ENCODE results near the gene CLMN. TPM values are rescaled to one million over a fixed set of nuclear protein-coding genes. Genes with fewer than 3 reads are reported as not detected.

Gene CLMN
- total and polyA plus RNA-seq, 2 of the 13 experiments (the other 11 are each of a cell fraction or from before 2014, with no cell fraction given), result 15.1 to 16.7 TPM

DNA sequence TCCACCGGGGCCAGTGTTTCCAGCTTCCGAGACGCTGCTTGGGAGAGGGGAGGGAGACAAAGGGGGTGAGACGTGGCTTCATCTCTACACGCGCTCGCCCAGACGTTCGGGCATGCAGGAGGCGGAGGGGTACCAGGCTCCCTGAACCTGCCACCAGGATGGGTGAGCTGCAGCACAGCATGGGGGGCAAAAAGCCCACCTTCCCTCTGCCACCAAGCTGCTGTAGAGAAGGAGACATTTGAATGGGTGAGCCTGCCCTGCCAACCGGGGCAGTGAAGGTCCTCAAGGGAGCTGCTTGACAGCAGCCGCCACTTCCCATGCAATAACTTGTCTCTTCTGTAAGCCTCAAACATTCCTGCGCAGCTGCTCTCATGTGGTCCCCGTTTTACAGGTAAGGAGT, 83.9 kb downstream of the CLMN start:
- no peak overlapping the region for H3K4me2 ChIP-seq (ENCODE audit: low read depth, low read length)
- ChIA-PET POLR2A (no interaction called here), CTCF (ENCODE audit: low intra/inter-chr PET ratio, low total read pairs) (no interaction called here)
- no peaks in the 10 kb centered on the region for H3K79me2 ChIP-seq (ENCODE audit: insufficient read depth, low read length)
- peaks cover 6% of the 10 kb centered on the region; the same call in 1 of the 2 replicates for H4K20me1 ChIP-seq (ENCODE audit: insufficient read depth, low read length)
- no peak overlapping the region for H3K9ac ChIP-seq (ENCODE audit: insufficient read depth, low read depth, low read length)
- intact Hi-C loops (cut with micrococcal nuclease; ENCODE audit: unreplicated experiment), result loop anchor here (5.0 kb wide), 1 partner anchor 102 kb away; no protein-coding TSS in a partner anchor
- H3K27me3 ChIP-seq (ENCODE audit: control insufficient read depth in 1 of 2, insufficient read depth in 2 of 2, low read length in 2 of 2), result no peaks in the 10 kb centered on the region
- H3K36me3 ChIP-seq (replicated peaks in 1 of 2; ENCODE audit: control insufficient read depth in 1 of 2, insufficient read depth in 2 of 2, low read length in 2 of 2), result no peaks in the 10 kb centered on the region
- no peak for ATAC-seq
- TF ChIP-seq SCMH1 (CRISPR knock-in tag; IDR thresholded peaks at IDR 0.05; ENCODE audit: borderline replicate concordance) (no peak), ZNF484 (CRISPR knock-in tag; IDR thresholded peaks at IDR 0.05; ENCODE audit: borderline replicate concordance, low read depth) (no peak), ZNF792 (CRISPR knock-in tag; IDR thresholded peaks at IDR 0.05) (no peak), HNRNPL (IDR thresholded peaks at IDR 0.05; ENCODE audit: low read depth, low read length) (0 out of 2 replicates have a peak, but pooled peaks have one; percentile 9), KDM5A (IDR thresholded peaks at IDR 0.05; ENCODE audit: borderline replicate concordance, low read length) (no peak), ZNF460 (CRISPR knock-in tag; IDR thresholded peaks at IDR 0.05; ENCODE audit: borderline replicate concordance) (no peak), MIXL1 (CRISPR knock-in tag; IDR thresholded peaks at IDR 0.05) (no peak), SRSF9 (IDR thresholded peaks at IDR 0.05; ENCODE audit: borderline replicate concordance, insufficient read depth, low read depth, low read length, poor library complexity, severe bottlenecking) (no peak), ZNF446 (CRISPR knock-in tag; IDR thresholded peaks at IDR 0.05) (no peak)
- no peak for DNase-seq (ENCODE audit: low spot score)
- peaks cover 28% of the 10 kb centered on the region for H3K4me1 ChIP-seq (ENCODE audit: insufficient read depth, low read length)
- BruUV-seq (replicated peaks), result no TSS peak
- FAIRE-seq, result no peak
- no peak overlapping the region for H3K4me3 ChIP-seq (replicated peaks in 1 of 3; ENCODE audit: insufficient read depth in 1 of 3, low read depth in 2 of 3, low read length in 3 of 3)
- H2AFZ ChIP-seq (ENCODE audit: low read length), result no peak overlapping the region
- H3K9me3 ChIP-seq (ENCODE audit: low read length), result no peaks in the 10 kb centered on the region
- H3K27ac ChIP-seq (ENCODE audit: extremely low read length, insufficient read depth, low read length), result no peak overlapping the region
- in situ Hi-C loops (cut with HindIII; ENCODE audit: extremely low pct_ligation_motif_present, low pct_unique_long_range_greater_than_20kb), result no loop called here
- WGBS (ENCODE audit: low lambda C conversion rate), result 98% methylated on average over 10 of the region's 14 CpGs

DNA sequence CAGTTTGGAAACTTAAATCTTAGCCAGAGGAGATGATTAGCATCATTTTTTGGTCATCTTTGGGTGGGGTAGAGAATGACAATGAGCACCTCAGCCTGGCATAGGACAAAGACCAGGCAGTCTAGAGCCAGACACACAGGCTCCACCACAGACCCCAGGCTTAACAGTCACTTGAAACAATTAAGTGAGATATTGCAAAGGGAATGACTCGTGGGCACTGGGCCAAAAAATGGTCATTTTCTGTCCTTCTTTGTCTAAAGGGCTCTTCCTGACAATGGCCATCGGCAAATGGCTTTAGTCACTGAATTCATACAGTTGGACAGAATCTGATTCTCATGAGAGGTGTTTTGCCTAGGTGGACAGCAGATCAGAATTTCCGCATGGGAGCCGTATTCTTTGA, 84.4 kb downstream of the CLMN start:
- 96% methylated on average over 4 of the region's 4 CpGs for WGBS (ENCODE audit: low lambda C conversion rate)

More for the DNA sequence above, 84.4 kb downstream of the CLMN start:
- FAIRE-seq (no peak), ATAC-seq (no peak), DNase-seq (ENCODE audit: low spot score) (no peak)
- Histone ChIP-seq H3K4me2 (ENCODE audit: low read depth, low read length) (no peak overlapping the region), H3K79me2 (ENCODE audit: insufficient read depth, low read length) (no peaks in the 10 kb centered on the region), H3K4me3 (replicated peaks in 1 of 3; ENCODE audit: insufficient read depth in 1 of 3, low read depth in 2 of 3, low read length in 3 of 3) (no peak overlapping the region), H3K27me3 (ENCODE audit: control insufficient read depth in 1 of 2, insufficient read depth in 2 of 2, low read length in 2 of 2) (no peaks in the 10 kb centered on the region), H3K9me3 (ENCODE audit: low read length) (no peaks in the 10 kb centered on the region), H3K27ac (ENCODE audit: extremely low read length, insufficient read depth, low read length) (no peak overlapping the region), H3K9ac (ENCODE audit: insufficient read depth, low read depth, low read length) (no peak overlapping the region), H2AFZ (ENCODE audit: low read length) (no peak overlapping the region), H3K4me1 (ENCODE audit: insufficient read depth, low read length) (peaks cover 32% of the 10 kb centered on the region), H3K36me3 (replicated peaks in 1 of 2; ENCODE audit: control insufficient read depth in 1 of 2, insufficient read depth in 2 of 2, low read length in 2 of 2) (no peaks in the 10 kb centered on the region), H4K20me1 (ENCODE audit: insufficient read depth, low read length) (peaks cover 6% of the 10 kb centered on the region; the same call in 1 of the 2 replicates)
- no TSS peak for BruUV-seq (replicated peaks)
- TF ChIP-seq MAF1 (CRISPR knock-in tag; IDR thresholded peaks at IDR 0.05; ENCODE audit: borderline replicate concordance) (no peak), IKZF4 (CRISPR knock-in tag; IDR thresholded peaks at IDR 0.05; ENCODE audit: borderline replicate concordance, low read depth, not compliant biosample characterization) (no peak)
- intact Hi-C loops (cut with micrococcal nuclease; ENCODE audit: unreplicated experiment), result loop anchor here (5.0 kb wide), 1 partner anchor 102 kb away; no protein-coding TSS in a partner anchor
- ChIA-PET POLR2A (no interaction called here), CTCF (ENCODE audit: low intra/inter-chr PET ratio, low total read pairs) (no interaction called here)
- in situ Hi-C loops (cut with HindIII; ENCODE audit: extremely low pct_ligation_motif_present, low pct_unique_long_range_greater_than_20kb), result no loop called here

All from HepG2 (cell line).